HepG2 (cell line): Measurements from ENCODE around the gene DNAJC5. TPM values are rescaled to one million over a fixed set of nuclear protein-coding genes. Genes with fewer than 3 reads are reported as not detected.

Source experiments
- FOSL1 ChIP-seq: sonication (generic); formaldehyde crosslinking; IDR thresholded peaks from 2 replicates; pipeline ENCODE4 v1.9.0; 2021; ENCODE audit warnings: missing genetic modification reagents, borderline replicate concordance
- HNF4A ChIP-seq: sonication (generic); formaldehyde crosslinking; IDR thresholded peaks from 2 replicates; pipeline ENCODE4 v1.4.0; 2020; ENCODE audit warnings: missing genetic modification reagents
- KAT8 ChIP-seq: IDR thresholded peaks from 2 replicates; pipeline ENCODE4 v1.6.1; 2016; ENCODE audit warnings: missing genetic modification reagents, missing compliant biosample characterization
- KDM3A ChIP-seq: IDR thresholded peaks from 2 replicates; pipeline ENCODE4 v1.6.1; 2018; ENCODE audit warnings: low read depth, missing compliant biosample characterization
- NR2F1 ChIP-seq, 2 experiments: fragments of 450-650 bp in 1 of 2; formaldehyde crosslinking in 1 of 2; IDR thresholded peaks; 2 replicates each; pipeline versions ENCODE4 v1.5.0 to v1.6.1; 2016 to 2020; ENCODE audit warnings: mild to moderate bottlenecking in 1 of 2, missing compliant biosample characterization in 1 of 2, missing genetic modification reagents in 1 of 2, moderate library complexity in 1 of 2
- PAX8 ChIP-seq: sonication (generic); formaldehyde crosslinking; IDR thresholded peaks from 2 replicates; pipeline ENCODE4 v1.8.0; 2022; ENCODE audit warnings: mild to moderate bottlenecking, missing genetic modification reagents, borderline replicate concordance
- POLR2G ChIP-seq: fragments of 200-400 bp; formaldehyde crosslinking; IDR thresholded peaks from 2 replicates; pipeline ENCODE4 v1.6.1; 2018; ENCODE audit warnings: mild to moderate bottlenecking, low read depth, low read length, moderate library complexity
- RBAK ChIP-seq: sonication (generic); formaldehyde crosslinking; IDR thresholded peaks from 2 replicates; pipeline ENCODE4 v1.5.1; 2020; ENCODE audit warnings: mild to moderate bottlenecking, missing genetic modification reagents
- RFX3 ChIP-seq: IDR thresholded peaks from 2 replicates; pipeline ENCODE4 v1.6.1; 2016; ENCODE audit warnings: missing biosample characterization, missing genetic modification reagents
- RFXANK ChIP-seq: IDR thresholded peaks from 2 replicates; pipeline ENCODE4 v1.6.1; 2016
- SKI ChIP-seq: fragments of 450-650 bp; IDR thresholded peaks from one replicate; pipeline ENCODE4 v1.6.1; 2018; ENCODE audit warnings: mild to moderate bottlenecking; ENCODE audit not compliant: partially characterized antibody
- SMAD1 ChIP-seq: sonication (generic); formaldehyde crosslinking; IDR thresholded peaks from 2 replicates; pipeline ENCODE4 v1.4.0; 2020; ENCODE audit warnings: missing genetic modification reagents, low read depth, mild to moderate bottlenecking, borderline replicate concordance
- ZBTB42 ChIP-seq: sonication (generic); formaldehyde crosslinking; IDR thresholded peaks from 2 replicates; pipeline ENCODE4 v1.5.0; 2020; ENCODE audit warnings: mild to moderate bottlenecking, missing genetic modification reagents
- ZMYM3 ChIP-seq: sonication (generic); formaldehyde crosslinking; IDR thresholded peaks from 2 replicates; pipeline ENCODE4 v1.5.1; 2020; ENCODE audit warnings: mild to moderate bottlenecking, missing genetic modification reagents
- ZNF672 ChIP-seq: sonication (generic); formaldehyde crosslinking; IDR thresholded peaks from 2 replicates; pipeline ENCODE4 v1.8.1; 2022; ENCODE audit warnings: missing genetic modification reagents
- ZNF766 ChIP-seq: sonication (generic); formaldehyde crosslinking; IDR thresholded peaks from 2 replicates; pipeline ENCODE4 v1.5.0; 2020; ENCODE audit warnings: missing genetic modification reagents, borderline replicate concordance
- ZNF777 ChIP-seq: sonication (generic); formaldehyde crosslinking; IDR thresholded peaks from 2 replicates; pipeline ENCODE4 v1.4.0; 2020; ENCODE audit warnings: missing genetic modification reagents
- ZNF792 ChIP-seq: IDR thresholded peaks from 2 replicates; pipeline ENCODE4 v1.6.1; 2016
- ZSCAN30 ChIP-seq: sonication (generic); formaldehyde crosslinking; IDR thresholded peaks from 2 replicates; pipeline ENCODE4 v1.5.0; 2020; ENCODE audit warnings: mild to moderate bottlenecking, missing genetic modification reagents
- polyA plus RNA-seq, 8 experiments: library from polyadenylated mRNA; depleted of rRNA in 3 of 8; stranded (reverse) in 7 of 8; unstranded in 1 of 8; fragments of >200 nt; fragmentation: Illumina TruSeq in 4 of 8; extraction: Trizol in 4 of 8; gene quantifications; 2 replicates each; pipeline versions ENCODE4 v1.2.1 to v1.2.3, GENCODE V29; 2011 to 2016; ENCODE audit warnings: low read depth in 4 of 8, missing spikeins in 1 of 8, mixed read lengths in 1 of 8; ENCODE audit not compliant: insufficient read depth in 1 of 8
- total RNA-seq, 5 experiments: library from RNA; depleted of rRNA; stranded (reverse); fragments of >200 nt; fragmentation: Illumina TruSeq; extraction: Trizol; gene quantifications; 2 replicates each; pipeline ENCODE4 v1.2.3, GENCODE V29; 2016; ENCODE audit warnings: low read depth in 1 of 5
- TF ChIP-seq, protein P1 (sequence below): sonication (generic); formaldehyde crosslinking; IDR thresholded peaks from 2 replicates; pipeline ENCODE4 v1.9.0; 2021; ENCODE audit warnings: missing genetic modification reagents, borderline replicate concordance
- TF ChIP-seq, protein P2 (sequence below): sonication (generic); formaldehyde crosslinking; IDR thresholded peaks from 2 replicates; pipeline ENCODE4 v1.5.0; 2020; ENCODE audit warnings: missing genetic modification reagents
- TF ChIP-seq, protein P3 (sequence below): sonication (generic); formaldehyde crosslinking; IDR thresholded peaks from 2 replicates; pipeline ENCODE4 v1.5.0; 2020; ENCODE audit warnings: mild to moderate bottlenecking, missing genetic modification reagents
- TF ChIP-seq, protein P4 (sequence below): sonication (generic); formaldehyde crosslinking; conservative IDR thresholded peaks from 2 replicates; pipeline ENCODE4 v1.8.1; 2023; ENCODE audit warnings: missing genetic modification reagents
- TF ChIP-seq, protein P5 (sequence below): sonication (generic); formaldehyde crosslinking; IDR thresholded peaks from 2 replicates; pipeline ENCODE4 v1.9.0; 2021; ENCODE audit warnings: missing genetic modification reagents, borderline replicate concordance

DNAJC5 gene
- total and polyA plus RNA-seq, 2 of the 13 experiments (the other 11 are each of a cell fraction or from before 2014, with no cell fraction given) = 42.8 to 64.5 TPM

DNA sequence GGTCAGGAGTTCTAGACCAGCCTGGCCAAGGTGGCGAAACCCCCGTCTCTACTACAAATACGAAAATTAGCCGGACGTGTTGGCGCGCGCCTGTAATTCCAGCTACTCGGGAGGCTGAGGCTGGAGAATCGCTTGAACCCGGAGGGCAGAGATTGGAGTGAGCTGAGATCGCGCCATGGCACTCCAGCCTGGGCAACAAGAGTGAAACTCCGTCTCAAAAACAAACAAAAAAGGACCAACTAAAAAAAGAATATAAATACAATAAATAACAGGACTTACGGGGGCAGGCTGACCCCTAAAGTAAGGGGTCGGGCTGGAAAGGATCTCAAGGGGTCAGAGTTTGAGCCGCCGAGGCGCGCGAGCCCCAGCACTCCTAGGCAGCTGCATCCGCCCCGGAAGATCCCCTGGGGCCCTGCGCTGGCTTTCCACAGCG lies 30.4 kb upstream of the DNAJC5 start (continued):
- no peak for TF ChIP-seq SKI
- TF ChIP-seq ZBTB42 = no peak; the same call in 1 of the 2 replicates
- peak; percentile 21; the same call in 1 of the 2 replicates for TF ChIP-seq PAX8
- no peak for TF ChIP-seq KDM3A (CRISPR knock-in tag)
- TF ChIP-seq HNF4A = no peak
- no peak for TF ChIP-seq RFXANK (CRISPR knock-in tag)
- no peak for TF ChIP-seq ZNF766 (CRISPR knock-in tag)
- TF ChIP-seq ZSCAN30 (CRISPR knock-in tag) = no peak; the same call in 1 of the 2 replicates
- TF ChIP-seq, protein P1, sequence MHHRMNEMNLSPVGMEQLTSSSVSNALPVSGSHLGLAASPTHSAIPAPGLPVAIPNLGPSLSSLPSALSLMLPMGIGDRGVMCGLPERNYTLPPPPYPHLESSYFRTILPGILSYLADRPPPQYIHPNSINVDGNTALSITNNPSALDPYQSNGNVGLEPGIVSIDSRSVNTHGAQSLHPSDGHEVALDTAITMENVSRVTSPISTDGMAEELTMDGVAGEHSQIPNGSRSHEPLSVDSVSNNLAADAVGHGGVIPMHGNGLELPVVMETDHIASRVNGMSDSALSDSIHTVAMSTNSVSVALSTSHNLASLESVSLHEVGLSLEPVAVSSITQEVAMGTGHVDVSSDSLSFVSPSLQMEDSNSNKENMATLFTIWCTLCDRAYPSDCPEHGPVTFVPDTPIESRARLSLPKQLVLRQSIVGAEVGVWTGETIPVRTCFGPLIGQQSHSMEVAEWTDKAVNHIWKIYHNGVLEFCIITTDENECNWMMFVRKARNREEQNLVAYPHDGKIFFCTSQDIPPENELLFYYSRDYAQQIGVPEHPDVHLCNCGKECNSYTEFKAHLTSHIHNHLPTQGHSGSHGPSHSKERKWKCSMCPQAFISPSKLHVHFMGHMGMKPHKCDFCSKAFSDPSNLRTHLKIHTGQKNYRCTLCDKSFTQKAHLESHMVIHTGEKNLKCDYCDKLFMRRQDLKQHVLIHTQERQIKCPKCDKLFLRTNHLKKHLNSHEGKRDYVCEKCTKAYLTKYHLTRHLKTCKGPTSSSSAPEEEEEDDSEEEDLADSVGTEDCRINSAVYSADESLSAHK = no peak
- TF ChIP-seq ZNF777 = peak; percentile 56; the same call in 1 of the 2 replicates
- TF ChIP-seq, protein P2, sequence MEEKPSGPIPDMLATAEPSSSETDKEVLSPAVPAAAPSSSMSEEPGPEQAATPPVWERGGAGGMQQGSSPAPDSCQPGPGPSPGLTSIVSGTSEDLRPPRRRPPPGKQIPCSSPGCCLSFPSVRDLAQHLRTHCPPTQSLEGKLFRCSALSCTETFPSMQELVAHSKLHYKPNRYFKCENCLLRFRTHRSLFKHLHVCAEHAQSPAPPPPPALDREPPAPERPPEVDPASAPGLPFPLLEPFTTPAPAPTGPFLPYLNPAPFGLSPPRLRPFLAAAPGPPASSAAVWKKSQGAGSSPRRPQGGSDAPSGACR (CRISPR knock-in tag) = no peak
- no peak; the same call in 1 of the 2 replicates for TF ChIP-seq ZMYM3 (CRISPR knock-in tag)
- TF ChIP-seq ZNF792 (CRISPR knock-in tag) = no peak
- no peak for TF ChIP-seq RFX3 (CRISPR knock-in tag)
- TF ChIP-seq POLR2G = no peak
- TF ChIP-seq, protein P3, sequence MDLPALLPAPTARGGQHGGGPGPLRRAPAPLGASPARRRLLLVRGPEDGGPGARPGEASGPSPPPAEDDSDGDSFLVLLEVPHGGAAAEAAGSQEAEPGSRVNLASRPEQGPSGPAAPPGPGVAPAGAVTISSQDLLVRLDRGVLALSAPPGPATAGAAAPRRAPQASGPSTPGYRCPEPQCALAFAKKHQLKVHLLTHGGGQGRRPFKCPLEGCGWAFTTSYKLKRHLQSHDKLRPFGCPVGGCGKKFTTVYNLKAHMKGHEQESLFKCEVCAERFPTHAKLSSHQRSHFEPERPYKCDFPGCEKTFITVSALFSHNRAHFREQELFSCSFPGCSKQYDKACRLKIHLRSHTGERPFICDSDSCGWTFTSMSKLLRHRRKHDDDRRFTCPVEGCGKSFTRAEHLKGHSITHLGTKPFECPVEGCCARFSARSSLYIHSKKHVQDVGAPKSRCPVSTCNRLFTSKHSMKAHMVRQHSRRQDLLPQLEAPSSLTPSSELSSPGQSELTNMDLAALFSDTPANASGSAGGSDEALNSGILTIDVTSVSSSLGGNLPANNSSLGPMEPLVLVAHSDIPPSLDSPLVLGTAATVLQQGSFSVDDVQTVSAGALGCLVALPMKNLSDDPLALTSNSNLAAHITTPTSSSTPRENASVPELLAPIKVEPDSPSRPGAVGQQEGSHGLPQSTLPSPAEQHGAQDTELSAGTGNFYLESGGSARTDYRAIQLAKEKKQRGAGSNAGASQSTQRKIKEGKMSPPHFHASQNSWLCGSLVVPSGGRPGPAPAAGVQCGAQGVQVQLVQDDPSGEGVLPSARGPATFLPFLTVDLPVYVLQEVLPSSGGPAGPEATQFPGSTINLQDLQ (CRISPR knock-in tag) = no peak
- TF ChIP-seq, protein P4, sequence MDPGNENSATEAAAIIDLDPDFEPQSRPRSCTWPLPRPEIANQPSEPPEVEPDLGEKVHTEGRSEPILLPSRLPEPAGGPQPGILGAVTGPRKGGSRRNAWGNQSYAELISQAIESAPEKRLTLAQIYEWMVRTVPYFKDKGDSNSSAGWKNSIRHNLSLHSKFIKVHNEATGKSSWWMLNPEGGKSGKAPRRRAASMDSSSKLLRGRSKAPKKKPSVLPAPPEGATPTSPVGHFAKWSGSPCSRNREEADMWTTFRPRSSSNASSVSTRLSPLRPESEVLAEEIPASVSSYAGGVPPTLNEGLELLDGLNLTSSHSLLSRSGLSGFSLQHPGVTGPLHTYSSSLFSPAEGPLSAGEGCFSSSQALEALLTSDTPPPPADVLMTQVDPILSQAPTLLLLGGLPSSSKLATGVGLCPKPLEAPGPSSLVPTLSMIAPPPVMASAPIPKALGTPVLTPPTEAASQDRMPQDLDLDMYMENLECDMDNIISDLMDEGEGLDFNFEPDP (CRISPR knock-in tag) = 0 out of 2 replicates have a peak, but pooled peaks have one; percentile 89
- TF ChIP-seq SMAD1 (CRISPR knock-in tag) = no peak; the same call in 1 of the 2 replicates
- TF ChIP-seq, protein P5, sequence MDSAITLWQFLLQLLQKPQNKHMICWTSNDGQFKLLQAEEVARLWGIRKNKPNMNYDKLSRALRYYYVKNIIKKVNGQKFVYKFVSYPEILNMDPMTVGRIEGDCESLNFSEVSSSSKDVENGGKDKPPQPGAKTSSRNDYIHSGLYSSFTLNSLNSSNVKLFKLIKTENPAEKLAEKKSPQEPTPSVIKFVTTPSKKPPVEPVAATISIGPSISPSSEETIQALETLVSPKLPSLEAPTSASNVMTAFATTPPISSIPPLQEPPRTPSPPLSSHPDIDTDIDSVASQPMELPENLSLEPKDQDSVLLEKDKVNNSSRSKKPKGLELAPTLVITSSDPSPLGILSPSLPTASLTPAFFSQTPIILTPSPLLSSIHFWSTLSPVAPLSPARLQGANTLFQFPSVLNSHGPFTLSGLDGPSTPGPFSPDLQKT = 0 out of 2 replicates have a peak, but pooled peaks have one; percentile 8
- no peak for TF ChIP-seq KAT8 (CRISPR knock-in tag)
- no peak for TF ChIP-seq RBAK (CRISPR knock-in tag)
- no peak for TF ChIP-seq FOSL1 (CRISPR knock-in tag)
- TF ChIP-seq NR2F1 (CRISPR knock-in tag; IDR thresholded peaks at IDR 0.05) = no peak
- TF ChIP-seq ZNF672 (CRISPR knock-in tag) = no peak
